Measurements from ENCODE around the gene GIMAP7. TPM values are rescaled to one million over a fixed set of nuclear protein-coding genes. Genes with fewer than 3 reads are reported as not detected.

The GIMAP7 gene
- total RNA-seq, 1 experiment from 2014 or later = 0.25 TPM

- ChIA-PET POLR2A (no interaction called here), CTCF (no interaction called here), RAD21 (ENCODE audit: low non-redundant PET in 1 of 2, low total read pairs in 2 of 2, uncharacterized antibody in 2 of 2, unreplicated experiment in 2 of 2) (no interaction called here)
- H3K79me2 ChIP-seq (ENCODE audit: insufficient read depth, low read length) = no peaks in the 10 kb centered on the region
- no peak overlapping the region for H2AFZ ChIP-seq (ENCODE audit: low read depth, low read length, poor library complexity, severe bottlenecking)
- peaks cover 17% of the 10 kb centered on the region for H3K27me3 ChIP-seq (ENCODE audit: insufficient read depth, low read length)
- no peaks in the 10 kb centered on the region for H3K9me3 ChIP-seq (ENCODE audit: control insufficient read depth in 1 of 2, insufficient read depth in 1 of 2, low read depth in 1 of 2, low read length in 2 of 2)
- intact Hi-C loops (cut with micrococcal nuclease) = no loop called here
- no peak overlapping the region for H3K4me3 ChIP-seq (replicated peaks in 1 of 2; ENCODE audit: low read depth in 1 of 2, low read length in 2 of 2)
- no peak for DNase-seq (ENCODE audit: low read depth, low spot score)
- no peak for ATAC-seq
- no peak overlapping the region for H3K9ac ChIP-seq (ENCODE audit: low read length)
- BruUV-seq (replicated peaks) = no TSS peak
- no peaks in the 10 kb centered on the region for H3K4me1 ChIP-seq (ENCODE audit: control insufficient read depth in 1 of 2, insufficient read depth in 2 of 2, low read length in 2 of 2)
- TF ChIP-seq ATF3 (IDR thresholded peaks at IDR 0.05) = no peak
- TF ChIP-seq, protein P1, sequence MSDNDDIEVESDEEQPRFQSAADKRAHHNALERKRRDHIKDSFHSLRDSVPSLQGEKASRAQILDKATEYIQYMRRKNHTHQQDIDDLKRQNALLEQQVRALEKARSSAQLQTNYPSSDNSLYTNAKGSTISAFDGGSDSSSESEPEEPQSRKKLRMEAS (IDR thresholded peaks at IDR 0.05) = no peak
- TF ChIP-seq SIN3A (IDR thresholded peaks at IDR 0.05; ENCODE audit: low read depth) = no peak
- TF ChIP-seq CTCF (IDR thresholded peaks at IDR 0.05 in 2 of 3, conservative IDR thresholded peaks at IDR 0.05 in 1 of 3; ENCODE audit: borderline replicate concordance in 1 of 3, insufficient read depth in 1 of 3, low read depth in 2 of 3, low read length in 2 of 3) = no peak
- no peak for TF ChIP-seq ZBTB33 (IDR thresholded peaks at IDR 0.05; ENCODE audit: extremely low read depth, insufficient replicate concordance, low read length)
- TF ChIP-seq SRF (IDR thresholded peaks at IDR 0.05; ENCODE audit: low read depth) = no peak
- TF ChIP-seq TCF7L2 (IDR thresholded peaks at IDR 0.05; ENCODE audit: borderline replicate concordance, extremely low read depth, insufficient read depth, insufficient read length) = no peak
- TF ChIP-seq RAD21 (IDR thresholded peaks at IDR 0.05; ENCODE audit: low read depth) = no peak
- TF ChIP-seq EZH2 (IDR thresholded peaks at IDR 0.05) = no peak
- TF ChIP-seq YY1 (IDR thresholded peaks at IDR 0.05; ENCODE audit: extremely low read depth, insufficient replicate concordance, low read depth, low read length) = no peak
- TF ChIP-seq EGR1 (IDR thresholded peaks at IDR 0.05; ENCODE audit: low read depth) = no peak
- TF ChIP-seq SP1 (IDR thresholded peaks at IDR 0.05; ENCODE audit: low read depth) = no peak
- TF ChIP-seq, protein P2, sequence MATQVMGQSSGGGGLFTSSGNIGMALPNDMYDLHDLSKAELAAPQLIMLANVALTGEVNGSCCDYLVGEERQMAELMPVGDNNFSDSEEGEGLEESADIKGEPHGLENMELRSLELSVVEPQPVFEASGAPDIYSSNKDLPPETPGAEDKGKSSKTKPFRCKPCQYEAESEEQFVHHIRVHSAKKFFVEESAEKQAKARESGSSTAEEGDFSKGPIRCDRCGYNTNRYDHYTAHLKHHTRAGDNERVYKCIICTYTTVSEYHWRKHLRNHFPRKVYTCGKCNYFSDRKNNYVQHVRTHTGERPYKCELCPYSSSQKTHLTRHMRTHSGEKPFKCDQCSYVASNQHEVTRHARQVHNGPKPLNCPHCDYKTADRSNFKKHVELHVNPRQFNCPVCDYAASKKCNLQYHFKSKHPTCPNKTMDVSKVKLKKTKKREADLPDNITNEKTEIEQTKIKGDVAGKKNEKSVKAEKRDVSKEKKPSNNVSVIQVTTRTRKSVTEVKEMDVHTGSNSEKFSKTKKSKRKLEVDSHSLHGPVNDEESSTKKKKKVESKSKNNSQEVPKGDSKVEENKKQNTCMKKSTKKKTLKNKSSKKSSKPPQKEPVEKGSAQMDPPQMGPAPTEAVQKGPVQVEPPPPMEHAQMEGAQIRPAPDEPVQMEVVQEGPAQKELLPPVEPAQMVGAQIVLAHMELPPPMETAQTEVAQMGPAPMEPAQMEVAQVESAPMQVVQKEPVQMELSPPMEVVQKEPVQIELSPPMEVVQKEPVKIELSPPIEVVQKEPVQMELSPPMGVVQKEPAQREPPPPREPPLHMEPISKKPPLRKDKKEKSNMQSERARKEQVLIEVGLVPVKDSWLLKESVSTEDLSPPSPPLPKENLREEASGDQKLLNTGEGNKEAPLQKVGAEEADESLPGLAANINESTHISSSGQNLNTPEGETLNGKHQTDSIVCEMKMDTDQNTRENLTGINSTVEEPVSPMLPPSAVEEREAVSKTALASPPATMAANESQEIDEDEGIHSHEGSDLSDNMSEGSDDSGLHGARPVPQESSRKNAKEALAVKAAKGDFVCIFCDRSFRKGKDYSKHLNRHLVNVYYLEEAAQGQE (IDR thresholded peaks at IDR 0.05; ENCODE audit: low read depth) = no peak
- no peak for TF ChIP-seq FOSL1 (IDR thresholded peaks at IDR 0.05; ENCODE audit: low read depth)
- TF ChIP-seq EZH2phosphoT487 (IDR thresholded peaks at IDR 0.05; ENCODE audit: borderline replicate concordance) = no peak
- TF ChIP-seq CEBPB (IDR thresholded peaks at IDR 0.05; ENCODE audit: low read depth) = no peak
- TF ChIP-seq POLR2AphosphoS5 (IDR thresholded peaks at IDR 0.05; ENCODE audit: low read depth, low read length) = no peak
- no peak for TF ChIP-seq JUND (IDR thresholded peaks at IDR 0.05)
- TF ChIP-seq CBX3 (IDR thresholded peaks at IDR 0.05; ENCODE audit: low read depth) = no peak
- H3K9me2 ChIP-seq (ENCODE audit: insufficient read depth) = no peaks in the 10 kb centered on the region
- no peak overlapping the region for H3K27ac ChIP-seq (ENCODE audit: low read depth, low read length)
- H4K20me1 ChIP-seq (ENCODE audit: insufficient read depth) = no peaks in the 10 kb centered on the region
- H3K36me3 ChIP-seq (ENCODE audit: control insufficient read depth in 1 of 2, insufficient read depth in 2 of 2, low read length in 2 of 2) = no peaks in the 10 kb centered on the region
- H3K4me2 ChIP-seq (ENCODE audit: low read length) = no peak overlapping the region
These were observed 9.3 kb downstream of the GIMAP7 start for GRCh38 chr7:150524018-150524417.
